Trophoblast cell (in vitro differentiated cells and primary cell): ENCODE data around the gene PATE3.

Experiments used
- DNase-seq, 2 donors: peaks; one replicate each; pipeline ENCODE4 v3.0.0-alpha.2; 2016
- H2AFZ ChIP-seq: 2 replicates; pipeline ENCODE4 v1.6.1; 2013; ENCODE audit warnings: low read length, moderate library complexity, mild to moderate bottlenecking; ENCODE audit not compliant: insufficient read depth, poor library complexity
- H2AK5ac ChIP-seq: 2 replicates; pipeline ENCODE4 v1.6.1; 2013; ENCODE audit warnings: mild to moderate bottlenecking, low read length
- H2BK120ac ChIP-seq: 2 replicates; pipeline ENCODE4 v1.6.1; 2013; ENCODE audit warnings: low read length, mild to moderate bottlenecking, moderate library complexity; ENCODE audit not compliant: insufficient read depth, poor library complexity
- H2BK12ac ChIP-seq: 2 replicates; pipeline ENCODE4 v1.6.1; 2013; ENCODE audit warnings: mild to moderate bottlenecking, low read length, moderate library complexity
- H2BK5ac ChIP-seq: 2 replicates; pipeline ENCODE4 v1.6.1; 2013; ENCODE audit warnings: low read length, low read depth, moderate library complexity, mild to moderate bottlenecking; ENCODE audit not compliant: poor library complexity
- H3K14ac ChIP-seq: 2 replicates; pipeline ENCODE4 v1.6.1; 2013; ENCODE audit warnings: mild to moderate bottlenecking, low read length
- H3K18ac ChIP-seq: 2 replicates; pipeline ENCODE4 v1.6.1; 2013; ENCODE audit warnings: mild to moderate bottlenecking, low read length
- H3K23ac ChIP-seq: 2 replicates; pipeline ENCODE4 v1.6.1; 2013; ENCODE audit warnings: low read length
- H3K27ac ChIP-seq: 2 replicates; pipeline ENCODE4 v1.5.1; 2013; ENCODE audit warnings: low read depth, mild to moderate bottlenecking, inconsistent platforms, low read length, moderate library complexity
- H3K27me3 ChIP-seq: 2 replicates; pipeline ENCODE4 v1.6.1; 2013; ENCODE audit warnings: inconsistent platforms, mild to moderate bottlenecking, low read length, moderate library complexity; ENCODE audit not compliant: insufficient read depth
- H3K36me3 ChIP-seq, 2 experiments: 1 replicate in 1 of 2; 2 replicates in 1 of 2; pipeline ENCODE4 v1.6.1; 2013; ENCODE audit warnings: low read length in 2 of 2, mild to moderate bottlenecking in 2 of 2, moderate library complexity in 1 of 2; ENCODE audit not compliant: insufficient read depth in 2 of 2, control insufficient read depth in 1 of 2
- H3K4ac ChIP-seq: 2 replicates; pipeline ENCODE4 v1.6.1; 2013; ENCODE audit warnings: low read depth, mild to moderate bottlenecking, low read length, moderate library complexity
- H3K4me1 ChIP-seq, 2 experiments: 1 replicate in 1 of 2; 2 replicates in 1 of 2; pipeline ENCODE4 v1.6.1; 2013; ENCODE audit warnings: low read length in 2 of 2, mild to moderate bottlenecking in 2 of 2, moderate library complexity in 1 of 2; ENCODE audit not compliant: insufficient read depth in 2 of 2, control insufficient read depth in 1 of 2
- H3K4me2 ChIP-seq: 2 replicates; pipeline ENCODE4 v1.6.1; 2013; ENCODE audit warnings: inconsistent platforms, mild to moderate bottlenecking, low read length, moderate library complexity
- H3K4me3 ChIP-seq: 2 replicates; pipeline ENCODE4 v1.5.1; 2013; ENCODE audit warnings: mild to moderate bottlenecking, low read depth, low read length, inconsistent platforms
- H3K79me1 ChIP-seq: one replicate; pipeline ENCODE4 v1.6.1; 2013; ENCODE audit warnings: low read length
- H3K79me2 ChIP-seq: 2 replicates; pipeline ENCODE4 v1.6.1; 2013; ENCODE audit warnings: low read length, mild to moderate bottlenecking; ENCODE audit not compliant: control insufficient read depth, insufficient read depth, poor library complexity
- H3K9ac ChIP-seq: 2 replicates; pipeline ENCODE4 v1.6.1; 2013; ENCODE audit warnings: mild to moderate bottlenecking, low read length
- H3K9me3 ChIP-seq: 2 replicates; pipeline ENCODE4 v1.6.1; 2013; ENCODE audit warnings: low read depth, mild to moderate bottlenecking, control low read depth, inconsistent platforms, low read length; ENCODE audit not compliant: insufficient read depth
- H4K12ac ChIP-seq: 2 replicates; pipeline ENCODE4 v1.6.1; 2013; ENCODE audit warnings: low read depth, mild to moderate bottlenecking, low read length, moderate library complexity
- H4K8ac ChIP-seq: 2 replicates; pipeline ENCODE4 v1.6.1; 2013; ENCODE audit warnings: low read depth, mild to moderate bottlenecking, low read length, moderate library complexity
- H4K91ac ChIP-seq: one replicate; pipeline ENCODE4 v1.6.1; 2013; ENCODE audit warnings: low read depth, mild to moderate bottlenecking, low read length, moderate library complexity
- WGBS: extraction: QIAGEN DNeasy Blood & Tissue Kit; methylation state at CpG from one replicate; pipeline ENCODE4 v1.1.7; 2013; ENCODE audit warnings: missing lambda C conversion rate; ENCODE audit not compliant: insufficient read length, insufficient coverage; ENCODE audit errors: extremely low coverage; 5-methylcytosine and 5-hydroxymethylcytosine counted together

PATE3 gene

DNA sequence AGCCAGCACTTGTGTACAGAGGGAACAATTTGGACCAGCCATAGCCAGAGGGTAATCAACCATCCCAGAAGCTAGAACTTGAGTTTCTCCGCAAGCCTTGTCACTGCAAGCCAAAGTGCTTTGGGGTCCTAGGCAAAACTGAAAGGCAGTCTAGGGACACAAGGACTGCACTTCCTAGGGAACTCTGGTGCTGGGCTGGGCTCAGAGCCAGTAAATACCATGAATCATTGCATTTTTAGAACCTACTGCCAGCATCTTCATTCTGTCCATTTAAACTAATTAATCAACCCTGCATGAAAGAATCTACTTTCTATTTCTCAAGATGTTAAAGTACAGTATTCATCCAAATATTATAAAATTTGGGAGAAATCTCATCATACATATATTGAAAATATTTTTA is 20.0 kb downstream of the PATE3 start:
- no peak overlapping the region for H4K8ac ChIP-seq
- no peak overlapping the region for H2AFZ ChIP-seq
- H2BK12ac ChIP-seq: no peak overlapping the region
- H3K9me3 ChIP-seq: peaks cover 2% of the 10 kb centered on the region
- no peak overlapping the region for H3K9ac ChIP-seq
- no peak for DNase-seq
- H3K27me3 ChIP-seq: no peaks in the 10 kb centered on the region
- H3K4me1 ChIP-seq: no peaks in the 10 kb centered on the region
- no CpG with 5 or more reads among the region's 1 CpG for WGBS
- no peak overlapping the region for H4K12ac ChIP-seq
- H3K14ac ChIP-seq: no peak overlapping the region
- H2AK5ac ChIP-seq: no peak overlapping the region
- H3K36me3 ChIP-seq: no peaks in the 10 kb centered on the region
- no peak overlapping the region for H3K18ac ChIP-seq
- H2BK120ac ChIP-seq: no peak overlapping the region
- H3K23ac ChIP-seq: no peak overlapping the region
- H2BK5ac ChIP-seq: no peak overlapping the region
- H3K79me1 ChIP-seq: no peaks in the 10 kb centered on the region
- no peak overlapping the region for H3K27ac ChIP-seq
- no peak overlapping the region for H3K4me2 ChIP-seq
- H3K79me2 ChIP-seq: no peaks in the 10 kb centered on the region
- no peak overlapping the region for H3K4ac ChIP-seq
- H3K4me3 ChIP-seq: no peak overlapping the region
- no peak overlapping the region for H4K91ac ChIP-seq

DNA sequence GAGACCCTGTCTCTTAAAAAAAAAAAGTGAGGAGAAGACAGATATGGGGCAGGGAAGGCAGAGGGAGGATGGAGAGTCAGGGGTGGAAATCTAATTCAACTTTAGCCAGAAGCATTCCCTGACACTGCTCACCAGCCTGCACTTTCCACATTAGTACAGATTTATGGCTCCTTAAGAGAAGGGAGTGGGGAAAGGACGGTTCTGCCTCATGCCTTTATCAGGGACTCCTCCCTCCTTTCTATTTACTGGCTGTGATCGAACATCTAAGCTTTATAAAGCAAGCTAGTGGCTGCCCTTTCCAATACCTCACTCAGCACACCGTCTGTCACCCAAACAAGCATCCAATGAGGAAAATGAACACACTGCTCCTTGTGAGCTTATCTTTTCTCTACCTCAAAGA is 45.1 kb downstream of the PATE3 start, which contains the start of gene PATE4:
Gene PATE4, plus strand, starts transcription at position 301 of the 400 bp plus-strand sequence. Its CDS starts 44 bp downstream, at position 345.
- H3K27me3 ChIP-seq: no peaks in the 10 kb centered on the region
- no peak within 1 kb of the TSS for H3K14ac ChIP-seq
- H3K36me3 ChIP-seq: no peaks in the 10 kb centered on the region
- H2AK5ac ChIP-seq: no peak within 1 kb of the TSS
- H3K79me2 ChIP-seq: no peaks in the 10 kb centered on the region
- H2BK5ac ChIP-seq: no peak within 1 kb of the TSS
- H3K9ac ChIP-seq: no peak within 1 kb of the TSS
- H4K8ac ChIP-seq: no peak within 1 kb of the TSS
- peaks cover 2% of the 10 kb centered on the region for H3K9me3 ChIP-seq
- no peak within 1 kb of the TSS for H3K27ac ChIP-seq
- no peak within 1 kb of the TSS for H2AFZ ChIP-seq
- peaks cover 0 to 3% of the 10 kb centered on the region in 2 experiments for H3K4me1 ChIP-seq
- H3K4ac ChIP-seq: no peak within 1 kb of the TSS
- H3K4me2 ChIP-seq: no peak within 1 kb of the TSS
- H4K91ac ChIP-seq: no peak within 1 kb of the TSS
- no peak within 1 kb of the TSS for H4K12ac ChIP-seq
- no CpG with 5 or more reads among the region's 3 CpGs for whole genome bisulfite sequencing
- H3K79me1 ChIP-seq: no peaks in the 10 kb centered on the region
- no peak within 1 kb of the TSS for H2BK120ac ChIP-seq
- no peak within 1 kb of the TSS for H3K23ac ChIP-seq
- no peak within 1 kb of the TSS for H3K18ac ChIP-seq
- no peak within 1 kb of the TSS for H3K4me3 ChIP-seq
- H2BK12ac ChIP-seq: no peak within 1 kb of the TSS
- no peak for DNase-seq

DNA sequence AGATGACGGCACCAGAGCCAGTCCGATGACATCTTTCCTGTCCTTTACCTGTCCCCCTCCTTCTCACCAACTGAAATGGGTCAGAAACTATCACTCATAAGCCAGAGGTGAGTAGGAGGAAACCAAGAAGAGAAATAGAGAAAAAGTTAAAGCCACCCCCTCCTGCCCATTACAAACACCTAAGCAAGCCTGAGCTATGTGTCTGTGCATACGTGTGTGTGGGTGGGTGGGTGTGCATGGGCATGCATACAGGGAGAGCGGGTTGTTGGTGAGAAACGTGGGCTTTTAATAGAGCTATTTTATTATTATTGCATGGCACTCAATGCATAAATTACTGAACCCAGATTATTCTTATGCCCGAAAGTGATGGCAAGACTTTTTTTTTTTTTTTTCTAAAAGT is 47.8 kb downstream of the PATE3 start:
- Histone ChIP-seq H3K79me1 (no peaks in the 10 kb centered on the region), H4K12ac (no peak overlapping the region), H2AFZ (no peak overlapping the region), H3K4me2 (no peak overlapping the region), H3K18ac (no peak overlapping the region), H2BK5ac (no peak overlapping the region), H3K4me1 (peaks cover 0 to 3% of the 10 kb centered on the region in 2 experiments), H3K9me3 (peaks cover 2% of the 10 kb centered on the region), H3K14ac (no peak overlapping the region), H2BK12ac (no peak overlapping the region), H3K27ac (no peak overlapping the region), H4K8ac (no peak overlapping the region), H4K91ac (no peak overlapping the region), H3K27me3 (no peaks in the 10 kb centered on the region), H3K36me3 (no peaks in the 10 kb centered on the region), H3K9ac (no peak overlapping the region), H2BK120ac (no peak overlapping the region), H3K79me2 (no peaks in the 10 kb centered on the region), H3K4me3 (no peak overlapping the region), H2AK5ac (no peak overlapping the region), H3K4ac (no peak overlapping the region), H3K23ac (no peak overlapping the region)
- no peak for DNase-seq
- WGBS: no CpG with 5 or more reads among the region's 6 CpGs
